ENCODE measurements around the gene ANKRD40CL. TPM values are rescaled to one million over a fixed set of nuclear protein-coding genes. Genes with fewer than 3 reads are reported as not detected.
"Not testable (repeated sequence)": the region's sequence is repeated elsewhere in the genome, so short reads cannot be mapped to it uniquely, and the experiment has no call there.

The ANKRD40CL gene, protein sequence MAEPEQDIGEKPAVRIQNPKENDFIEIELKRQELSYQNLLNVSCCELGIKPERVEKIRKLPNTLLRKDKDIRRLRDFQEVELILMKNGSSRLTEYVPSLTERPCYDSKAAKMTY
- total RNA-seq = 0.27 TPM

DNA sequence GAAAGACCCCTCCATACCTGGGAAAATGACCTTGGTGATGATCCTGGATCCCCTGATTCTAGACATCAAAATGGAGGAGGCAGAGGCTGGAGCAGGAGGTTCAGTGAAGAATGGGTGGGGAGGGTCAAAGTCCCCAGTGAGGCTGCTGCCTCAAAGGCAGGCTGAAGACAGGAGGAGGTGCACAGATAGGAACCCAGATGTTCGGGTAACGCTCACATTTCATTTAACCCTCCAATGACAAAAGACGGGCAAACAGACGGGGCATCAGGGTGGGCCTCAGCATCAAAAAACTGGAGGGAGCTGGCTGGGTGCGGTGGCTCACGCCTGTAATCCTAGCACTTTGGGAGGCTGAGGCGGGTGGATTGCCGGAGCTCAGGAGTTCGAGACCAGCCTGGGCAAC is at the start of gene ANKRD40CL:
TSS of gene ANKRD40CL (minus strand) at position 73 of the 400 bp plus-strand sequence. CDS start 605 bp downstream, outside the sequence.
- no peak for DNase-seq (ENCODE audit: low read depth in 2 of 3, low spot score in 2 of 3)

DNA sequence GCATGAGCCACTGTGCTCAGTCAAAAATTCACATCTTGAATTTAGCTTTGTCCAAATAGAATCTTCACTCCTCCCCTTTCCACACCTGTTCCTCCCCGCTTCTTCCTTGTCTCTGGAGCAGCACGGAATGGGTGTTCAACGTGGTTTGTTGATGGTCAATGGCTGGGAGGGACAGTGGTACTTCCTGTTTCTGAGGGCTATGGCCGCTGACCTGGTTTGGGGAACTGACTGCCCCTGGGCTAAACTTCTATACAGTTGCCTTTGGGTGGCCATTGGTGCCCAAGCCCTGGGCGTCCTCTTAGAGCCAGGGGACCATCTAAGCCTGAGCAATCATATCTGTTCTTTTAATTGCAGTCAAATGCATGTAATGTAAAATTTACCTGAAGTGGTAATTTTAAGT is 49.0 kb upstream of the ANKRD40CL start:
- DNase-seq (ENCODE audit: low read depth in 2 of 3, low spot score in 2 of 3) = no peak

DNA sequence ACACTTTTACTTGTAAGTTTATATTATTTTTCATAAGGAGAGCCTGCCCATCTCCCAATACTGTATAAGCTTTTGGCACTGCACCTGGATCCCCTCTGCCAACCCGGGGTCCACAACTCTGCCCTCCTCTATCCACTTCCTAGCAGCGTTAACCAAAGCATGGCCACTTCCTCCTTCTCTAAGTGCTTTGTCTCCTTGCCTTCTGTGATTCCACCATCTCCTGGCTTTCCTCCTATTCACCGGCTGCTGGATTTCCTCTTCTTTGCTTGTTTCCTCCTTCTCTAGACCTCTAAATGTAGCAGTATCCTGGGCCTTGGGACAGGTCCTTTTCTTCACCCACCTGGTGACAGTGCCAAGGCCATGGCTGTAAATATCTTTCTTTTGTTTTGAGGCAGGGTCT is 48.1 kb upstream of the ANKRD40CL start:
- DNase-seq (ENCODE audit: low read depth in 2 of 3, low spot score in 2 of 3) = no peak

DNA sequence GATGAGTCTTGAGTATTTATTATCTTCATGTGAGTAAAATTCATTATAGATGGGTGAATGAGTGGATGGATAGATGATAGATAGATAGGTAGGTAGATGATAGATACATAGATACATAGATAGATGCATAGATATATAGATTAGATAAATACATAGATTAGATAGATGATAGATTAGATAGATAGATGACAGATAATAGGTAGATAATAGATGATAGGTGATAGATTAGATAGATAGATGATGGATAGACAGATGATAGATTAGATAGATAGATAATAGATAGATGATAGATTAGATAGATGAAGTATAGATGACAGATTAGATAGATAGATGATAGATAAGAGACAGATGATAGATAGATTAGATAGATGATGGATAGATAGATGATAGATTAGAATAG is 46.3 kb upstream of the ANKRD40CL start:
- no peak for DNase-seq (ENCODE audit: low read depth in 2 of 3, low spot score in 2 of 3)

DNA sequence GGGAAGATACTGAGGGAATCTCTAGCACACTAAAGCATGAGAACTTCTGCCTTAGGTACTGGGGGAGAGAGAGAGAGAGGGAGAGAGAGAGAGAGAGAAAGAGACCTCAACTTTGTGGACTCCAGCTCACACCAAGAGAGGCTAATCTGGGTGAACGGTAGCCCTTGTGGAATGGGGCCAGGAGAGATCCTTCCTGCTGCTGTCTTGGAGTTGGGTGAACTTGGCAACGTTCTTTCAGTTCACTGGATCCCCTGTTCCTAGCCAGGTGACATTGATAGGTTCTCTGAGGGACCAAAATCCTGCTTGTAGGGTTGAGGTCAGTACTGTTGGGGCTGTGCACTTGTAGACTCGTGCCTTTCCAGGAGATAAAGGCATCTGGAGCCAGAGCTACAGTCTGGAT is 41.6 kb upstream of the ANKRD40CL start:
- no peak for DNase-seq (ENCODE audit: low read depth in 2 of 3, low spot score in 2 of 3)

DNA sequence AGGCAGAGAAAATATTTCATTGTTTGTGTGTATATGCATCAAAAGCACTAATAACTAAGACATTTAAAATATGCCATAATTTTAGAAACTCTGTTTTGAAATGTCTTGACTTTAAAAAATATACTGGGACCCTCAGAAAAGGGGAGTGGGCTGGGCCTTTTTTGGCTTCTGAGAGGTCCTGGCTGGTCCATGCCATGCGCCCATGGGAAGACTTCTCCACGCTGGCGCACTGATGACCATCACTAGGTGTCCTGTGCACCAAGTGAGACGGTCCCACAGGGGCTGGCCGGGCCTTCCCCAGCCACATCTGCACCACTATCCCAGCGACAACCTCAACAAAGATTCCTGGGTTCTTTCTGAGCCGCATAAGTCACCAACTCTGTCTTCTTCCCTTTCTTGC is 41.1 kb upstream of the ANKRD40CL start:
- no peak for DNase-seq (ENCODE audit: low read depth in 2 of 3, low spot score in 2 of 3)

DNA sequence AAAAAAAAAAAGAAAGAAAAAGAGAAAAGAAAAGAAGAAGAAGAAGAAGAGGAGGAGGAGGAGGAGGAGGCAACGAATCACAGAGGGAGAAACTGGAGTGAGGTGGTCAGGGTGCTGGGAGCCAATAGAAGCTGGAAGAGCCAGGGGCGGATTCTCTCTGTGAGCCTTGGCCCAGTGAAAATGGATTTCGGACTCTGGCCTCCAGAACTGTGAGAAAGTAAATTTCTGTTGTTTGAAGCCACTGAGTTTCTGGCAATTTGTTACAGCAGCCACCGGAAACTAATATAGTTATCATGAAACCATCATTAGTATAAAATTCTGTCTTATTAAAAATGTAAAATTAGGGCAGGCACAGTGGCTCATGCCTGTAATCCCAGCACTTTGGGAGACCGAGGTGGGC is 40.4 kb upstream of the ANKRD40CL start:
- no peak for DNase-seq (ENCODE audit: low read depth in 2 of 3, low spot score in 2 of 3)

DNA sequence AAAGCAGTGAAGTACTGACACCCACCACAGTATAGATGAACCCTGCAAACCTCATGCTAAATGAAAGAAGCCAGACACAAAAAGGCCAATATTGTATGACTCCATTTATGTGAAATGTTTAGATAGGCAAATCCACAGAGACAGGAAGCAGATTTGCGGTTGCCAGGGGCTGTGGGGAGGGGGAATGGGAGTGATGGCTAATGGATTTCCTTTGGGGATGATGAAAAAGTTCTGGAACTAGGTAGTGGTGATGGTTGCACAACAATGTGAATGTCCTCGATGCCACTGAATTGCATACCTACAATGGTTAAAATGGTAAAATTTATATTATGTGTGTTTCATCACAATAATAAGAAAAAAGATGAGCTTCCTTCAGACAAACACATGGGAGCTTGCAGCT is 39.7 kb upstream of the ANKRD40CL start:
- DNase-seq (ENCODE audit: low read depth in 2 of 3, low spot score in 2 of 3) = no peak

DNA sequence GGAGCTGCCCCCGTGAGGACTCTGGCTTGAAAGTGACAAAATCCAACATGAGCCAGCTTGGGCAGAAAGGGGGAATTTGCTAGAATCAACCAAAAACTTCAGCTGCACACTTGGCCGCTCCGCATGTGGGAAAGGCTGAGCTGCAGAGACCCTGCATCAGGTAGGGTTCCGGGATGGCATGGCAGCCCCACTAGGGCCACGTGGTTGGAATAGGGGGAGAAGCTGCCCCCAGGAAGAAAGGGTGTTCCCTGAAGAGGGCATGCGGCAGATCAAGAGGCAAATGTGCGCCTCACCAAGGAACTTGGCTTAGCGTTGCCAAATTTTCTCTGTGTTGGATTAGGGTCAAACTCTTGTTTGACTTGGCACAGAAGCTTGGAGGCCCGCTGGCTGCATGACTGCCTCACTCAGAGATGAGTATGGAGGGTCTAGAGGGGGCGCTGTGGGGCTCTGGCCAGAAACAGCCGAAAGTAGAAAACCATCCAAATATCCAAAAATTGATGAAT is 38.9 kb upstream of the ANKRD40CL start:
- no peak for DNase-seq (ENCODE audit: low read depth in 2 of 3, low spot score in 2 of 3)

DNA sequence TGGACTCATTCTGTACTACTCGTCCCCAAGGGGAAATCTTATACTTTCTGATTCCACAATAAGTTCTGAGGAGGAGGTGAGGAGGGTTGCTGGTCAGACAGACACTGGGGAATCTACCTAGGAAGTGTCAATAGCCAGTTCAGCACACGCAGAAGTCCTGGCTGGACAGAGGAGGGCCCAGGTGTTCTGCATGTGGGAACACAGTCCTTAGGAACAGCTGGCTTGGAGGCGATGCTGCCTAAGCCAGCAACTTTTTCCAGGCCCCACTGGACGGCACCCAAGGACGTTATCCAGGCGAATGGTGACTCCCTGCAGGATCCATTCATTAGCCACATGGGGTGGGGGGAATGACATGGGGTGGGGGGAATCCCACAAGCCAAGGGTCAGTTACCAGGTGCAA is 38.2 kb upstream of the ANKRD40CL start:
- no peak for DNase-seq (ENCODE audit: low read depth in 2 of 3, low spot score in 2 of 3)

DNA sequence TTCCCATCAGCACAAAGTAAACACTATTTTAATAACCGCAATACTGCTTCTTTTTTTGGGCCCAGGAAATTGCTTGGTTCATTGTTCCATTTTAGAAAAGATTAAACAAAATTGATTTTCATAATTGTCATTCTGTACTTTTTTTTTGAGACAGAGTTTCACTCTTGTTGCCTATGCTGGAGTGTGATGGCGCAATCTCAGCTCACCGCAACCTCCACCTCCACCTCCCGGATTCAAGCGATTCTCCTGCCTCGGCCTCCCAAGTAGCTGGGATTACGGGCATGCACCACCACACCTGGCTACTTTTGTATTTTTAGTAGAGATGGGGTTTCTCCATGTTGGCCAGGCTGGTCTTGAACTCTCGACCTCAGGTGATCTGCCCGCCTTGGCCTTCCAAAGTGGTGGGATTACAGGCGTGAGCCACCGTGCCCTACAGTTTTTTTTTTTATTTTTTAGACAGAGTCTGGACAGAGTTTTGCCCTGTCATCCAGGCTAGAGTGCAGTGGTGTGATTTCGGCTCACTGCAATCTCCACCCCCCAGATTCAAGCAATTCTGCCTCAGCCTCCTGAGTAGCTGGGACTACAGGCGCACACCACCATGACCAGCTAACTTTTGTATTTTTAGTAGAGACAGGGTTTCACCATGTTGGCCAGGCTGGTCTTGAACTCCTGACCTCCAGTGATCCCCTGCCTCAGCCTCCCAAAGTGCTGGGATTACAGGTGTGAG is 37.6 kb upstream of the ANKRD40CL start:
- not testable (repeated sequence) for DNase-seq (ENCODE audit: low read depth in 2 of 3, low spot score in 2 of 3)

DNA sequence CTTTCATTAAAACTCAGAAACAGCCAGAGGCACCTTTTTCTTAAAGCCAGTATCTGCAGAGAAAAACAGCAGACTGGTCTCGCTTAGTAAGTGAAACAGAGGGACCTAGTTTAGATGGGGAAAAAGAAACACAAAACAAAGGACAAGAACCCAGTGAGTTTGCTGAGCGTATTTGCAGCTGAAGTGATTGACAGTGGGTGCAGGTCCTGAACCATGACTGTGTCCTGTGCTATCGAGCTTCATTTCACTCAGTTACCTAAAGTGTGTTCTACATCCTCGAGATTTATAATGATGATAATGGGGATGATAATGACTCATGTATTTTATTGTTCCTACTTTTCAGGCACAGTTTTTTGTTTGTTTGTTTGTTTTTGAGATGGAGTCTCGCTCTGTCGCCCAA is 36.4 kb upstream of the ANKRD40CL start:
- DNase-seq (ENCODE audit: low read depth in 2 of 3, low spot score in 2 of 3) = no peak

DNA sequence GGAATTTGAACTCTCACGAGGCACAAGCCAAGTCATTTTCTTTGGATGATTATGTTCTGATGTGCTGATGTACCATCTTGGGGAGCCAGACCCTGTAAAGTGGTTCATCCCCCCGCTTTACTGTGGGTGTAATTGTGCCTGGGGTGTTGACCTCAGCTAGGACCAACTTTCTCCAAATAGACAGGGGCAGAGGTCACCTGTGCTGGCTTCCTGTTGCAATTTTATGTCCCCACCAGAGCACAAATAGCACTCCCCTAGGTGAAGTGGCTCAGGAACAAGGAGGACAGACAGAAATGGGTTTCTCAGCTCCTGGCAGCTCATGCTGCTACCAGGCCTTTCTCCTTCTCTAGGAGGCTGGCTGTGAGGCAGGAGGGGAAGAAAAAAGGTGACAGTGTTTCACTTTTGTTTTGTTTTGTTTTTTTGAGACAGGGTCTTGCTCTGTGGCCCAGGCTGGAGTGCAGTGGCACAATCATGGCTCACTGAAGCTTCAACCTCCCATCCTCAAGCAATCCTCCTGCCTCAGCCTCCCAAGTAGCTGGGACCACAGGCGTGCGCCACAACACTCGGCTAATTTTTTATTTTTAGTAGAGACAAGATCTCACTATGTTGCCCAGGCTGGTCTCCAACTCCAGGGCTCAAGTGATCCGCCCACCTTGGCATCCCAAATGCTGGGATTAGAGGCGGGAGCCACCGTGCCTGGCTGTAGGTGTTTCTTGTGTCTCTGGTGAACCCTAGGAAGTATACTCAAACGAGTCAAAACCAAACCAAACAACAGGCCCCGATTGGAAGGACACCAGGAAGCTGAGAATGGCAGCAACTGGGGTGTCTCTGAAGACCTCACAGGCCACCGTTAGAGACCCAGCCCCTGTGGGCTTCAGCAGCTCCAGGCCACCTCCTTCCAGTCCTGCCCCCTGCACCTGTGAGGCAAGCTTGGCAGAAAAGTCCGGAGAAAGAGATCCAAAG is 35.6 kb upstream of the ANKRD40CL start:
- no peak for DNase-seq (ENCODE audit: low read depth in 2 of 3, low spot score in 2 of 3)

DNA sequence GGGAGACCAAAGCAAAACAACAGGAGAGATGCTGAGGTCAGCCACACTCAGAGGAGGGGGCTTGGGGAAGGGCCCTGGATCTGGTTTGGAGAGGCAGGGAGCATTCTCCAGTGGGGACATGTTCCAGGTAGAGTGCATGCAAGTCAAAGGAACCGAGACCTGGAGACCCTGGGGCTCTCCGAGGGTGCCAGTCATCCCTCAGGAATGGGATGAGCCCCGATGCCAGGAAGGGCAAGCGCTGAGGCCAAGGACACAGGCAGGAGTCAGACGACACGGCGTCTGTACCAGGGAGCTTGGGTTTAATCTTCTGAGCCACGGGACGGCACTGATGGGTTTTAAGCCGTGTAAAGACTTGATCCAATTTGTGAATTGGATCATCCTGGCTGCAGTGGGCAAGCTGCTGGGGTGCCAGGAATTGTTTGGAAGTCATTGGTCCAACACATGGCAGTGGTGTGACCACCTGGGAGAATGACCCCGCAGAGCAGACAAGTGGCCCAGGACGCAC is 32.9 kb upstream of the ANKRD40CL start:
- no peak for DNase-seq (ENCODE audit: low read depth in 2 of 3, low spot score in 2 of 3)

DNA sequence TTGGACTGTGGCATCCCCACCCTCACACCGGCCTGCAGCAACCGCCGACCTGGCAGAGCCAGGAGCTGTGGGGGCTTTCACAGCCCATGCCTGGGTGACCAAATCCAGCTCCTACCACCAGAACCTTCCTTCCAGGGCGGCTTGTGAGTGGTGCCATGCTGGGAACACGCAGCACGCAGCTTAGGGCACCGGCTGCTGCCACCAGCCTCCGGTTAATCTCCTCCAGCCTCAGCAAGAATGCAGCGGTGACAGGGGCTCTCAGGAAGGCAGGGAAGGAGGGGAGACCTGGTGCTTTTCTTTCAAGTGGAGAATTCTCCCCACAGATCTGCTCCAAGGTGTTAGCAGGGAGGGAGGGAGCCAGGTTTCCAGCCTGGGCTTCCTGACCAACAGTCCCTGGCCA is 32.3 kb upstream of the ANKRD40CL start:
- DNase-seq (ENCODE audit: low read depth in 2 of 3, low spot score in 2 of 3) = no peak

DNA sequence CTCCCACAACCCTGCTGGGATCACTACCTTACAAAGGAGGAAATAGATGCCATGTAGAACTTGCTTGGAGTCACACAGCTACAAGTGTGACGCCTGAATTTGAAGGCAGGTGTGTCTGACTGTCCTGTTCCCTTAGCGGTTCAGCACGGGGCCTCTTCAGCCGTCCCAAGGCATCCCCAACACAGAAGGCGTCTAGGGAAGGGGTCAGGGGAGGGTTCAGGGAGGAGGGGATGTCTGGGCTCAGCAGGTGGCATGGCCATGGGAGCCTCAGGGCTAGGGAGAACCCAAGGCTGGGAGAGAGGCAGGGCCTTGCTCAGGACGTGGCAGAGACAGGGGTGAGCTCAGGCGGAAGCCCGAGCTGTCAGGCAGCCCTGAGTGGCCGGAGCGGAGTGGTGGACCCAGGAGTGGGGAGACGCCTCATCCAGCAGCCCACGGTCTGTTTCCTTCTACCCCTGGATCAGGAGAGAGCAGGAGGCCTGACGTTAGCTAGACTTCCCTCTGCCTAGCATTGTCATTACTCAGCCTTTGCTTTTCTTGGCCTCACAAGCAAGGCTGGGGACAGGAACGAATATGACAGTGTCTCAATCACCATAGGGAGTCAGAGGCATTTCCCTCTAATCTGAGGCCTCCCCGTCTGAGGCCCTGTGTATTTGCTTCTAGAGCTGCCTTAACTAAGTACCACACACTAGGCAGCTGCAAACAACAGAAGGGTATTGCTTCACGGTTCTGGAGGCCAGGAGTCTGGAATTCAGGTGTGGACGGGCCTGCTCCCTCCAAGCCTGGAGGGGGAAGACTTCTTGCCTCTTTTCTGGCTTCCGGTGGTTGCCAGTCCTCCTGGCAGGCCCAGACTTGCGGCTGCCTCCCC is 31.3 kb upstream of the ANKRD40CL start:
- no peak for DNase-seq (ENCODE audit: low read depth in 2 of 3, low spot score in 2 of 3)

DNA sequence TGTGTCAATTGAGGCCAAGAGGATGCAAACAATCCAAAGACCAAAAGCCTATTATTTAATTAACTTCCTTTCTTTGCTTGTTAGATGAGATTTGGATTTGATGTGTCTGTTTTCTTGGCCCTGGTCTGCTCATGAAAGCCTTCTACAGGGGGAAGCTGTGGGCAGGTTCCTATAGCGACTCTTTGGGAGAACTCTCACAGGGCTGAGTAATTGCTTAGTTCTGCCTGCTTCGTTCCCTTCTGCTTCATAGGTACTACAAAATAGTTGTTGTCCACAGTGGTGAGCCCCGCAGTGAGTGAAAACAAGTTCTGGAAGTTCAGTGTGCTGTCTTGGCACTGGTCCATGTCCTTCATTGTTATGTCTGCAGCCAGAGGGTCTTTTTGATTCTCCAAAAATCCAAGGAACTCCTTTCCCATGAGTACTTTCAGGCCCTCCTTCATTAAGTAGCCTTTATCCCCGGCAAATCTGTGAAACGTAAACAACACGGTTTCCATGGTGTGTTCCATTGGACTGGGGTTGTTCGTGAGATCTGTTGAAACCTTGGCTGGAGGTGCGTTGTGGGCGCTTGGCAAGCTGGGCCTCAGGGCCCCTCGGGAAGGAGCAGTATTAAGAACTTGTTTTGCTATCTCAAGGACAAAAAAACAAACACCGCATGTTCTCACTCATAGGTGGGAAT is 30.0 kb upstream of the ANKRD40CL start:
- peak in 2 of 3 donors; percentile 30 to 72 for DNase-seq (ENCODE audit: low read depth in 2 of 3, low spot score in 2 of 3)

DNA sequence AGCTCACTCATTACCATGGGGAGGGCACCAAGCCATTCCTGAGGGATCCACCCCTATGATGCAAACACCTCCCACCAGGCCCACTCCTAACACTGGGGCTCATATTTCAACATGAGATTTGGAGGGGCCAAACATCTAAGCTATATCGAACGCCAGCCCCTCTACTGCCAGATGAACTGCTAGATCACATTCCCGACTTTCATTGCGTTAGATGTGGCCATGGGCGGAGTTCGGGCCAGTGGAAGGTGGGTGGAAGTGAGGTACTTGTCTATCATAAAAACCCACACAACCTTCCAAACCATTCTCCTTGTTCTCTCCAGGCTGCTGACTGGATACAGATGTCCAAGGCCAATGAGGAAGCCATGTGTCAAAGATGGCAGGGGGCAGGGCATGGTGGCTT is 27.0 kb upstream of the ANKRD40CL start:
- no peak for DNase-seq (ENCODE audit: low read depth in 2 of 3, low spot score in 2 of 3)

DNA sequence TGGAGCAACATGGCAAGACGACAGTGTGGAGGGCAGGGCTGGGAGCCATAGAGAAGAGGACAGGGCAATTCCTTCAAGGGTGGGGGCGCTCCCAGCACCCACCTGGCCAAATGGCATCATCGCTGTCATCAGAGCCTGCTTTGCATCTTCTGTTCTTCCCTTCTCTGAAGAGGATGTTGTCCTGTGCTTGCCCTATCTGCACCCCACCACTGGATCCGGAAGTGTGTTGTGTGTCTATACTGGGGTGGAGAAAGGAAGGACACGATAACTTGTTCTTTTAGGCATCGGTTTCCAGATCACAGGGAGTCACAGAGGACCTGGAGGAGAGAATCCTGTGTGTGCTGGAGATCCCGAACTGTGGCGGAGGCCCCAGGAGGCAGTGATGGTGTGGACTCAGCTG is 25.7 kb upstream of the ANKRD40CL start:
- no peak for DNase-seq (ENCODE audit: low read depth in 2 of 3, low spot score in 2 of 3)

DNA sequence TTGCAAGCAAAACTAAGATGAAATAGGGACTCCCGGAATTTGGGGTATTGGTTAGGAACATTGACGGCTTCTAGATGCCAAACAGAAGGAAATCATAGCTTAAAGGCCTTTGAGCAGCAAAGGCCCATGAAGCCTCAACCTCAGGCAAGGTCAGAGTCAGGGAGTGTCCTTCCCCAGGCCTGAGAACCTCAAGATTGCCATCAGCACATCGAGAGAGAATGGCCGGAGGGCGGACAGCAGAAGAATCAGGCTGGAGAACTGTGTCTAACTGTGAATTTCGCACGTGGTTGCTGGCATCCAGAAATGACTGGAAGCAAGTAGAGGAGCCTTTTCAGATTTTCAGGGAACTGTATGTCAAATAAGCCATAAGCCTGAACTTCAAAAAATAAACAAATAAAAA is 24.8 kb upstream of the ANKRD40CL start:
- no peak for DNase-seq (ENCODE audit: low read depth in 2 of 3, low spot score in 2 of 3)

Measured in hematopoietic multipotent progenitor cell (in vitro differentiated cells).